GM18907 (cell line): ENCODE results near the gene SLC25A20.
A peak's percentile ranks its signal among the peaks of the same experiment; 100 is the strongest.
"Not testable (repeated sequence)": the region's sequence is repeated elsewhere in the genome, so short reads cannot be mapped to it uniquely, and the experiment has no call there.

ENCODE experiments used
- ATAC-seq: cut with Tn5 transposase; IDR thresholded peaks from one replicate; pipeline ENCODE4 v1.9.1; 2021; ENCODE audit warnings: mild to moderate bottlenecking, moderate library complexity; ENCODE audit not compliant: unreplicated experiment

The SLC25A20 gene

DNA sequence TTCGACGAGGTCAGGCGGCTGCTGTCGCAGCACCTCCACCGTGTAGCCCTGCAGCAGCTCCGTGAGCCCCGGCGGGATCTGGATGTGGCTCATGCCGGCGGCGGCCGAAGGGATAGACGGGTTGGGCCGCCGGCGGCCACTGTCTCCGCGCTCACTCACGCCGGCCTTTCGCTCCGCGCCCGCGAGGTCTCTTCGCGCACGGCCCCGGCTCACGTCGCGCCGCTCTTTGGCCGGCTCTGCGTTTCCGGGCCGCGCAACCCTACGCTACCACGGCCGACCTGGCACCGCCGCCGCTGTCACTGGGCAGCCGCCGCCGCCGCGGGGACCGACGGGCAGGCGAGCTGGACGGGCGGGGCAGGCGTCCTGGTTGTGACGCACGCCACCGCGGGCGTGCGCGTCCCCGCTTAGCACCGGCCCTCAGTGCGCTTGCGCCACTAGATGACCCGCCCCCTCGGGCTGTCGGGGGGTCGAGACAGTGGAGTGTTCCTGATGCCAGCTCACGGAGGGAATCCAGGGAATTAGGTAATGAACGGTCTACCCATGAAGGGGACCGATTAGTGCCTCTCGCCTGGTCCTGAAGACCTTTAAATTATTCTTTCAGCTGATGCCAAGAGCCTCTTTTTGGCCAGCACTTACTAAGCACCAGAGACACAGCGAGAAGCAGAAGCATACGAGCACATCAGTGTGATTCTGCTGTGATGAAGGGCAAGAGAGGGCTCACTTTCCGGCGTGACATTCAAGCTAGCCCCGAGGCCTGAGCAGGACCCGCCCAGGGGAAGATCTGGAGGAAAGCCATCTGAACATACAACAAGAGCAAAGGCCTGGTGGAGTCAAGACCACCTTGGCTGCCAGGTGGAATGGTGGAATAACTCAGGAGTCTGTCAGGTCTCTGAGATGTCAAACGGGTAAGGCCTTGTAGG lies 50.9 kb downstream of the SLC25A20 start, which contains the start of gene PRKAR2A:
PRKAR2A (minus strand) TSS at position 371 of the 920 bp plus-strand sequence; CDS start at position 93, 278 bp downstream.
- ATAC-seq: peak; percentile 87

DNA sequence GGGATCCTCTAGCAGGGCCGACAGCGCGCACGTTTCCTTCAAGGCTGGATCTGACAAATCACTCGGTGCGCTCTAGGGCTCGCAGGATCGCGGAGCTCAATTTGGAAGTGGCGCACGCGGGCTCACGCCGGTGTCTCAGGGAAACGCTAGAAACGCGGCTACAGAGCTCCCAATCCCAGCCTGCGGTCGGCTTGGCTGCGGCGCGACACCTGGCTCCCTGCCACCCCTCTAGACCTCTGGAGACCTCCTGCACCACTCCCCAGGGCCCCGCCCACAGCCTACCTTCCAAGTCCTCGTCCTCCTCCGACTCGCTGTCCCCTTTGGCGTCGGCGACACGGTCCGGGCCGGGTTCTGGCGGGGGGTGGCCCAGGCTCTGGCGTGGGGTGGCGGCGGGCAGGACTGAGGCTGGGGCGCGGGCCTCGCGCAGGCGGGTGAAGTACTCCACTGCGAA lies 51.6 kb downstream of the SLC25A20 start:
- ATAC-seq: peak; percentile 47

DNA sequence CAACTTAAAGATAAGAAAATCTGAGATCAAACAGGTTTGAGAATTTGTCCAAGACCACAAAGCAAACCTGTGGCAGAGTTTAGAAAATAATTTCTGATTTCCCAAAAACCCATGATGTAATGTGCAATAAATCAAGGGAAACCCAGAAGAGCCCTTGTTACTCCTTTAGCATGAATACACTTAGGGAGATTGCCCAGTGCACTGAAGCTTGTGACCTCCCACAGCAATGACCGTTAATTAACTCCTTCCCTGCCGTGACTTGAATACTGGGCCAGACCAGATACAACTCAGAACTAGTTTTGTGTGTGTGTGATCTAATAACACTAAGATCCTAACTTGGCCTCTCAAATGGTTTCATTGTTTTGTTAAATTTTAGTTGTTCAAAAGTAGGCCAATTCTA lies 53.5 kb downstream of the SLC25A20 start:
- no peak for ATAC-seq

DNA sequence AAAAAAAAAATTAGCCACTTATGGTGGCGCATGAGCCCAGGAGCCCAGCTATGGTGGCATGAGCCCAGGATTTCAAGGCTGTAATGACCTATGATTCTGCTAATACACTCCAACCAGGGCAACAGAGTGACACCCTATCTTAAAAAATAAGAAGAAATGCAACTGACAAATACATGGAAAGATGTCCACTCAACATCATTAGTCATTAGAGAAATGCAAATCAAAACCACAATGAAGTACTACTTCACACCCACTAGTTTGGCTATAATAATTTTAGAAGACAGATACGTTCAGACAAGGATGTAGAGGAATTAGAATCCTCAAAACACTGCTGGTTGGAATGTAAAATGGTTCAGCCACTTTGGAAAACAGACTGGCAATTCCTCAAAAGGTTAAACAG lies 61.5 kb downstream of the SLC25A20 start:
- ATAC-seq: no peak

DNA sequence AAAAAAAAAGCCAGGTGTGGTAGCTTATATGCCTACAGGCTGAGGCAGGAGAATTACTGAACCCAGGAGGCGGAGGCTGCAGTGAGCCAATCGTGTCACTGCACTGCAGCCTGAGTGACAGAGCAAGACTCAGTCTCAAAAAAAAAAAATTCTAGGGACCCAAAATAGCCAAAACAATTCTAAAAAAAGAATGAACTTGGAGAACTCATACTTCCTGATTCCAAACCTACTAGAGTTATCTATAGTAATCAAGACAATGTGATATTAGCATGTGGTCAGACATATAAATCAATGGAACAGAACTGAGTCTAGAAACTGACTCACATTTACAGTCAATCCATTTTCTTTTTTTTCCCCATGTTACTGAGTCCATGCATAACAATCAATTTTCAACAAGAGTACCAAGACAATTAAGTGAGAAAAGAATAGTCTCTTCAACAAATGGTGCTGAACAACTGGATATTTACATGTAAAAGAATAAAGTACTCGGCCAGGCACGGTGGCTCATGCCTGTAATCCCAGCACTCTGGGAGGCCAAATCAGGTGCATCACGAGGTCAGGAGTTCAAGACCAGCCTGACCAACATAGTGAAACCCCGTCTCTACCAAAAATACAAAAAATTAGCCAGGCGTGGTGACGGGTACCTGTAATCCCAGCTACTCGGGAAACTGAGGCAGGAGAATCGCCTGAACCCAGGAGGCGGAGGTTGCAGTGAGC lies 62.9 kb downstream of the SLC25A20 start:
- ATAC-seq: no peak

DNA sequence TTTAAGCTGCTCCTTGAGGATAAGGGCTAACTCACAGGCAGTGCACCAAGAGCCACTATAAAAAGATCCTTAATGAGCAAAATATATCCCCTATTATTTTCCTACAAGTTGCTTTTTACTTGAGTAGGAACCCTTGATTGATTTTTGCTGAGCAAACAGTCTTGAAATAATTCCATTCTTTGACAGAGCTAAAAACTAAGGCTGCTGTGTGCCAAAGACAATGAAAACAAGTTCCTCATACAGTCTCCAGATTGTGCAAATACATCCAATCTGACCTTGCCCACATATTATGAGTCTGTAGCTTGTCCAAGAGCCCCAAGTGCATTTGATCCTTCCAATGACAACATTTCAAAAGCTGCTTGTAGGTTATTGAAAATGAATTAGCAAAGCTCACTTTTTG lies 66.0 kb downstream of the SLC25A20 start:
- ATAC-seq: no peak

DNA sequence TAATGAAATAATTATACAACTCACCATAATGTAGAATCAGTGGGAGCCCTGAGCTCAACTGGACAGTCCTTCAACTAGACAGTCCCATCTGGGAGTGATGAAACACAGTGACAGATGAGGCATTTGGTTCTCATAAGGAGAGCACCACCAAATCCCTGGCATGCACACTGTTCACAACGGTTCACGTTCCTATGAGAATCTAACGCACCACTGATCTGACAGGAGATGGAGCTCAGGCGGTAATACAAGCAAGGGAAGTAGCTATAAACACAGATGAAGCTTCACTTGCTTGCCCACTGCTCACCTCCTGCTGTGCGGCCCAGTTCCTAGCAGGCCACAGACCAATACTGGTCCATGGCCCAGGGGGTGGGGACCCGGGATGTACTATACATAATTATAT lies 68.0 kb downstream of the SLC25A20 start:
- ATAC-seq: no peak

DNA sequence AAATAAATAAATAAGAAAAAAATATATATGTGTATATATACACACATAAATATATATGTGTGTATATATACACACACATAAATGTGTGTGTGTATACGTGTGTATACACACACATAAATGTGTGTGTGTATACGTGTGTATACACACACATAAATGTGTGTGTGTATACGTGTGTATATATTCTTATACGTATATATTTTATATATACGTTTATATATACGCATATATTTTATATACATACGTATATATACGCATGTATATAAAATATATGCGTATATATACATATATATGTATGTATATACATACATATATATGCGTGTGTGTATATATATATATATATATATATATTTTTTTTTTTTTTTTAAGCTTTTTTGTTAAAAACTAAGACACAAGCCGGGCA lies 69.2 kb downstream of the SLC25A20 start:
- ATAC-seq: not testable (repeated sequence)

DNA sequence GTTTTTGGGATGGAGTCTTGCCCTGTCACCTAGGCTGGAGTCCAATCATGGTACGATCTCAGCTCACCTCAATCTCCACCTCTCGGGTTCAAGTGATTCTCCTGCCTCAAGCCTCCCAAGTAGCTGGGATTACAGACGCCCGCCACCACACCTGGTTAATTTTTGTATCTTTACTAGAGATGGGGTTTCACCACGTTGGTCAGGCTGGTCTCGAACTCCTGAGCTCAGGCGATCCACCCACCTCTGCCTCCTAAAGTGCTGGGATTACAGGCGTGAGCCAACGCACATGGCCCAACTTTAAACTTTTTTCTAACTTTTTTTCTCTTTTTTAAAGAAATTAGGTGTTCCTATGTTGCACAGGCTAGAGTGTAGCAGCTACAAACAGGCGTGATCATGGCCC lies 70.8 kb downstream of the SLC25A20 start:
- ATAC-seq: not testable (repeated sequence)

DNA sequence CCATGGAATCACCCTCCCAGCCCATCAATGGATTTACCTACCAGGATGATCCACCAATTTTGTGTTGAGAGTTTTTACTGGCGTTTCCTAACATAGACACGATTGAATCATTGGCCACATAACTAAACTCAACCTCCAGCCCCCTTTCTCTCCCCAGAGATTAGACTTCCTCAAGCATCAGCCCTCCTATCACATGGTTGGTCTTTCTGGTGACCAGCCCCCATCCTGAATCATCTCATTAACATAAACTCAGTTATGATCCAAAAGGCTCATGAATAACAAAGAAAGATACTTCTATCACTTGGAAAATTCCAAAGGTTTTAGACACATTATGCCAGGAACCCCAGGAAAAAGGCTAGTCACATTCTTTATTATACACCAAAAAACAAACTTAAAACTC lies 72.2 kb downstream of the SLC25A20 start:
- no peak for ATAC-seq

DNA sequence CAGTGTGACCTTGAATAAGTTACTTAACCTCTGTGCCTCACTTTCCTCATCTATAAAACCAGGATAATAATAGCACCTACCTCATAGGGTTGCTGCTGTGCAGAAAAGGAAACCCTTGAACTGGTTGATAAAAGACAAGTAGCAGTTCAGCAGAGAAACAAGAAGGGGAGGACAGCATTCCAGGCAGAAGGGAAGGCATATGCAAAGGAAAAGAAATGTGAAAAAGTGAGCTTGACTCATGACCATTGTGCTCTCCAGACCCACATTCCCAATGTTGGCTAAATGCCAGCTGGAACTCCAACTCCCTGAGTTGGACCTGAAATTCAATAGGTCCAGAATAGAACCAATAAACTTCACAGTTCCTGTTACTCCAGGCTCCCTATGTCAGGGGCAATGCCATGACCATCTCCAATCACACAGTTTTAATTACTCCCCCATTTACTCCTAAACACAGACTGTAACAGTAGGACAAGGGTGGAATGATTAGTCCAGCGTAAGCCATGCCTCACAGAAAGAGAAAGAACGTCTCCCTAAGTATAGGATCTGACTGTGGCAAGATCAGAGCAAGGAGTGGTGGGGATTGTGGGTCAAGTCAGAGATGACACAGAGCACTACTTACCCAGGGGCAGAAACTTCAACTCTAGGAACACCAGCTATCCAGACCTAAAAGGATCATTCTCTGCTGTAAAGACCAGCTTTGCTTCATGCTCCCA lies 77.9 kb downstream of the SLC25A20 start:
- ATAC-seq: no peak

DNA sequence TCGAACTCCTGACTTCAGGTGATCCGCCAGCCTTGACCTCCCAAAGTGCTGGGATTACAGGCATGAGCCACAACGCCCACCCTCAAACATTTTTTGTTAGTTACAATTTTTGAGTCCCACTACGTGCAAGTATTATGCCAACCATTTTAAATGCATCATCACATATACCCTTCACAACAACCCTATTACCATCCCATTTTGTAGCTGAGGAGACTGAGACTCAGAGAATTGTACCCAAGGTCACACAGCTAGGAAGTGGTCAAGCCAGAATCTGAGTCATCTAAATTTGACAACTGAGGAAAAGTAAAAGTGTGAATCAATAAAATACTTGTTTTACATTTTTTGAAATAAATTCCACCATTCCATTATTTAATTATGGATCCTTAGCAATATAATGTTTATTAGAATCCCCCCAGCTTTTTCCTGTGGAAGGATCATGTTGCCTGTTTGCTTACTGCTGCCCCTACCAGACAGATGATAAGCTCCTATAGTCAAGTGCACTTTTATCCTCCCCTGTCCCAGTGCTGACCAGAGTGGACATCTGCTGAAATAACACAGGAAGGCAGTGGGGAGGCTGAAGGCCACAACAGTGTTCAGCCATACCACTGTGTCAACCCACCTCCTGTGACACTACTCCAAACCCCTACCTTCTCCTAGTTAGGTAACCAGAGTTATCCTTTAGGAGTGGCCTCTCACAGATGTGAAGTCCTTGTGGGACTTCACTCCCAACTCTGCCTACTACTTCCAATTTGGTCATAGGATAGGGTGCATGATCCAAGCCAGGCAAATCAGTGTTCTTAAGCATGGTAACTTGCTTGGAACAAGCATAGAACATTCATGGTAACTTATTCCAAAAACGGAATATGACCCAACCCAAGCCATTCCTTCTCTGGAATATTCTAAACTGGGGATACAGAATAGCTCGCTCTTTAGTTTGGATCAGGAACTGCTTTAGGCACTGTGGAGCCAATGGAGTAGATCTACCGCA lies 79.2 kb downstream of the SLC25A20 start:
- no peak for ATAC-seq

DNA sequence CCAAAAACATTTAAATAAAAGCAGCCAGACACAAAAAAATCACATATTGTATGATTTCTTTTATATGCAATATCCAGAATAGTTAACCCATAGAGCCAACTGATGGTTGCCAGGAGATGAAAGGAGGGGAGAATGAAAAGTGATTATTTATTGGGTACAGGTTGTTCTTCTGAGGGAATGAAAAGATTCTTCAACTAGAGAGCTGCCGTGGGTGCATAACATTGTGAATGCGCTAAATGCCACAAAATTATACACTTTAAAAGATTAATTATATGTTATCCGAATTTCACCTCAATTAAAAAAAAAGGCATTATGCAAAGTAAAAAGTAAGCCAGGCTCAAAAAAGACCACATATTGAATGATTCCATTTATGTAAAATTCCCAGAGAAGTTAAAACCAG lies 87.2 kb downstream of the SLC25A20 start:
- ATAC-seq: no peak
